Measurements from ENCODE around the gene PRDM1.

PRDM1 gene

GRCh38 chr6:106053484-106054205, 32.5 kb upstream of the PRDM1 start:
- H3K4me3 ChIP-seq (ENCODE audit: low read depth, low read length) = no peak overlapping the region
- no peaks in the 10 kb centered on the region for H3K9me3 ChIP-seq (ENCODE audit: control insufficient read depth, insufficient read depth, low read depth, low read length)
- peaks cover 30% of the 10 kb centered on the region for H3K4me1 ChIP-seq (ENCODE audit: control insufficient read depth, insufficient read depth, low read length)
- no peak overlapping the region for H3K27ac ChIP-seq (ENCODE audit: low read depth, low read length)
- no peak overlapping the region for H3K9ac ChIP-seq (ENCODE audit: low read length)
- H3K36me3 ChIP-seq (ENCODE audit: control insufficient read depth, insufficient read depth, low read length) = no peaks in the 10 kb centered on the region
- no peaks in the 10 kb centered on the region; the same call in 1 of the 2 replicates for H3K27me3 ChIP-seq (ENCODE audit: control insufficient read depth, insufficient read depth, low read length)

GRCh38 chr6:106055489-106055888, 30.6 kb upstream of the PRDM1 start:
- Histone ChIP-seq H3K27ac (ENCODE audit: low read depth, low read length) (no peak overlapping the region), H3K4me3 (ENCODE audit: low read depth, low read length) (no peak overlapping the region), H3K4me1 (ENCODE audit: control insufficient read depth, insufficient read depth, low read length) (peaks cover 28% of the 10 kb centered on the region), H3K27me3 (ENCODE audit: control insufficient read depth, insufficient read depth, low read length) (no peaks in the 10 kb centered on the region), H3K9me3 (ENCODE audit: control insufficient read depth, insufficient read depth, low read depth, low read length) (no peaks in the 10 kb centered on the region), H3K36me3 (ENCODE audit: control insufficient read depth, insufficient read depth, low read length) (no peaks in the 10 kb centered on the region), H3K9ac (ENCODE audit: low read length) (no peak overlapping the region)

- H3K4me1 ChIP-seq (ENCODE audit: control insufficient read depth, insufficient read depth, low read length) = peaks cover 21% of the 10 kb centered on the region
- H3K27me3 ChIP-seq (ENCODE audit: control insufficient read depth, insufficient read depth, low read length) = 0 out of 2 replicates have a peak, but pooled peaks cover 3% of the 10 kb centered on the region
- no peak overlapping the region for H3K27ac ChIP-seq (ENCODE audit: low read depth, low read length)
- H3K9ac ChIP-seq (ENCODE audit: low read length) = no peak overlapping the region
- H3K36me3 ChIP-seq (ENCODE audit: control insufficient read depth, insufficient read depth, low read length) = no peaks in the 10 kb centered on the region
- no peaks in the 10 kb centered on the region for H3K9me3 ChIP-seq (ENCODE audit: control insufficient read depth, insufficient read depth, low read depth, low read length)
- H3K4me3 ChIP-seq (ENCODE audit: low read depth, low read length) = no peak overlapping the region
Observed at GRCh38 chr6:106056060-106056745, 29.9 kb upstream of the PRDM1 start.

GRCh38 chr6:106056746-106057390, 29.3 kb upstream of the PRDM1 start:
- Histone ChIP-seq H3K27me3 (ENCODE audit: control insufficient read depth, insufficient read depth, low read length) (0 out of 2 replicates have a peak, but pooled peaks cover 3% of the 10 kb centered on the region), H3K9ac (ENCODE audit: low read length) (no peak overlapping the region), H3K9me3 (ENCODE audit: control insufficient read depth, insufficient read depth, low read depth, low read length) (no peaks in the 10 kb centered on the region), H3K27ac (ENCODE audit: low read depth, low read length) (no peak overlapping the region), H3K36me3 (ENCODE audit: control insufficient read depth, insufficient read depth, low read length) (no peaks in the 10 kb centered on the region), H3K4me1 (ENCODE audit: control insufficient read depth, insufficient read depth, low read length) (peaks cover 14% of the 10 kb centered on the region), H3K4me3 (ENCODE audit: low read depth, low read length) (no peak overlapping the region)

DNA sequence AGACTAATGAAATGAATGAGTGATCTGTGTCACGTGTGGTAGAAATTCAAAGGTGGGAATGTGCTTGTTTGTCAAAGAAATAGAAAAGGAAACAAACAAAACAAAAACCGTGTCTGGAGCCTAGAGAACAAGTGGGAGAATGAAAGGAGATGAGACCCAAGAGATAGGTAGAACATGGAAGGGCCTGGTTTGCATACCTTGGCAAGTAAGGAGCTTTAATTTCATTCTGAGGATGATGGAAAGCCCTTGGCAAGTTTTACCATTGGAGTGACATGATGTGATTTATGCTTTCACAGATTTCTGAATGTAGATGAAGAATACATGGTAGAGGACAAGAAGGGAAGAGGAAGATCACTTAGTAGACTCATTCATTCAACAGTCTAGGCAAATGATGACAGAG, 26.8 kb upstream of the PRDM1 start:
- Histone ChIP-seq H3K9me3 (ENCODE audit: control insufficient read depth, insufficient read depth, low read depth, low read length) (no peaks in the 10 kb centered on the region), H3K4me3 (ENCODE audit: low read depth, low read length) (no peak overlapping the region), H3K27ac (ENCODE audit: low read depth, low read length) (no peak overlapping the region), H3K27me3 (ENCODE audit: control insufficient read depth, insufficient read depth, low read length) (0 out of 2 replicates have a peak, but pooled peaks cover 3% of the 10 kb centered on the region), H3K4me1 (ENCODE audit: control insufficient read depth, insufficient read depth, low read length) (peaks cover 18% of the 10 kb centered on the region), H3K9ac (ENCODE audit: low read length) (no peak overlapping the region), H3K36me3 (ENCODE audit: control insufficient read depth, insufficient read depth, low read length) (no peaks in the 10 kb centered on the region)

GRCh38 chr6:106060167-106060566, 26.0 kb upstream of the PRDM1 start:
- H3K36me3 ChIP-seq (ENCODE audit: control insufficient read depth, insufficient read depth, low read length) = no peaks in the 10 kb centered on the region
- no peaks in the 10 kb centered on the region for H3K9me3 ChIP-seq (ENCODE audit: control insufficient read depth, insufficient read depth, low read depth, low read length)
- H3K27ac ChIP-seq (ENCODE audit: low read depth, low read length) = no peak overlapping the region
- no peak overlapping the region for H3K9ac ChIP-seq (ENCODE audit: low read length)
- peaks cover 20% of the 10 kb centered on the region for H3K4me1 ChIP-seq (ENCODE audit: control insufficient read depth, insufficient read depth, low read length)
- 0 out of 2 replicates have a peak, but pooled peaks cover 3% of the 10 kb centered on the region for H3K27me3 ChIP-seq (ENCODE audit: control insufficient read depth, insufficient read depth, low read length)
- H3K4me3 ChIP-seq (ENCODE audit: low read depth, low read length) = no peak overlapping the region

DNA sequence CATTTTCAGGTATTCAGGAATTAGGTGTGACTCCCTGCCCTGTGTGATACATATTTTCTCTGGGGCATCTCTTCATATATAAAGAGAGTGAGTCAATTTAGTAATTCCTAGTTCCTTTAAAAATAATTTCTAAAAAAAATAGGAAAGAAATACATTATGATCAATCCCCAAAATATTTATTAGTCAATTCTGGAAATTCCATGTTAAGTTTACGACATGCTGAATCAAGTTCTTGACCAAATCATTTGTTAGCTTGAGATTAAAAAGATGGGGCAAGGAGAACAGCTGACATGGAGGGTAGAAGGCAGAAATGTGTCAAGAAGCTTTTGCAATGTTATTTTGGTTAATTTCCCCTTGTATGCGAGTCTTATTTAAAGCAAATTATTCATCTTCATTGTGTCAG, 22.7 kb upstream of the PRDM1 start:
- Histone ChIP-seq H3K4me1 (ENCODE audit: control insufficient read depth, insufficient read depth, low read length) (peaks cover 8% of the 10 kb centered on the region; the same call in 1 of the 2 replicates), H3K4me3 (ENCODE audit: low read depth, low read length) (no peak overlapping the region), H3K9ac (ENCODE audit: low read length) (no peak overlapping the region), H3K27ac (ENCODE audit: low read depth, low read length) (no peak overlapping the region), H3K9me3 (ENCODE audit: control insufficient read depth, insufficient read depth, low read depth, low read length) (no peaks in the 10 kb centered on the region), H3K27me3 (ENCODE audit: control insufficient read depth, insufficient read depth, low read length) (peaks cover 3% of the 10 kb centered on the region; the same call in 1 of the 2 replicates), H3K36me3 (ENCODE audit: control insufficient read depth, insufficient read depth, low read length) (no peaks in the 10 kb centered on the region)

DNA sequence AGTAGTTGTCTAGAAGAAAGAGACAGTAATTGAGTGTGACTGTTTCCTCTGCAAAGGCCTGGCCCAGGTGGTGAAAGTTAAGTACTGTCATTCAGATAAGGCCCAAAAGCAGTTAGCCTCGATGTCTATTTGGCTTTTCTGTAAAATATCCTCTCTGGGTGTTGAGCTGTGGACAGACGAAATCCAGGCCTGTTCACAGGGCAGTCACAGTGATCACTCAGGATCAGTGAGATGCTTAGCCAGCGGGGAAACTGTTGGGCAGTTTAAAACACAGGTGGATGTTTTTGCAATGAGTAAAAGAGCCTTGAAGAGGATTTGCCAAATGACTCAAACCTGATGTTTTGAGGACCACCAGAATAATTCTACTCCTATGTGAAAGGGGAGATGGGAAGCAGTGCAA, 22.0 kb upstream of the PRDM1 start:
- H3K9me3 ChIP-seq (ENCODE audit: control insufficient read depth, insufficient read depth, low read depth, low read length) = no peaks in the 10 kb centered on the region
- H3K9ac ChIP-seq (ENCODE audit: low read length) = no peak overlapping the region
- no peak overlapping the region for H3K4me3 ChIP-seq (ENCODE audit: low read depth, low read length)
- no peak overlapping the region for H3K27ac ChIP-seq (ENCODE audit: low read depth, low read length)
- H3K36me3 ChIP-seq (ENCODE audit: control insufficient read depth, insufficient read depth, low read length) = no peaks in the 10 kb centered on the region
- H3K4me1 ChIP-seq (ENCODE audit: control insufficient read depth, insufficient read depth, low read length) = peaks cover 8% of the 10 kb centered on the region; the same call in 1 of the 2 replicates
- H3K27me3 ChIP-seq (ENCODE audit: control insufficient read depth, insufficient read depth, low read length) = peaks cover 3% of the 10 kb centered on the region; the same call in 1 of the 2 replicates

DNA sequence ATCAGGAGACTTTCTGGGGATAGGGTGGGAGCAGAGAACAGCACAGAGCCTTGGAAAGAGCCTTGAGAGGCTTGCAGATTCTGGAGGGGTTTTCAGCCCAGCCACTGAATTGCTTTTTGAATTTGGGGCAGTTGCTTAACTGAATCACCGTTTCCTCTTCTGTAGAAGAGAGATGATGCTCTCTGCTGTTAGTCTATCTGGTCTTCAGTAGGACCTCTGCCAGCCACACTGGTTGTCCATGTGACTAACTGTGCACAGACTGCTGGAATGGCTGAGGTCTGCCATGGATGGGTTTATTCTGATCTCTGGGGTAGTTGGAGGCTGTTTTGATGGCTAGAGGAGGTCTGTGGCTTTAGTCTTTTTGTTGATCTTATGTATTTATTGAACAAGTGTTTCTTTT, 21.4 kb upstream of the PRDM1 start:
- H3K9me3 ChIP-seq (ENCODE audit: control insufficient read depth, insufficient read depth, low read depth, low read length) = no peaks in the 10 kb centered on the region

DNA sequence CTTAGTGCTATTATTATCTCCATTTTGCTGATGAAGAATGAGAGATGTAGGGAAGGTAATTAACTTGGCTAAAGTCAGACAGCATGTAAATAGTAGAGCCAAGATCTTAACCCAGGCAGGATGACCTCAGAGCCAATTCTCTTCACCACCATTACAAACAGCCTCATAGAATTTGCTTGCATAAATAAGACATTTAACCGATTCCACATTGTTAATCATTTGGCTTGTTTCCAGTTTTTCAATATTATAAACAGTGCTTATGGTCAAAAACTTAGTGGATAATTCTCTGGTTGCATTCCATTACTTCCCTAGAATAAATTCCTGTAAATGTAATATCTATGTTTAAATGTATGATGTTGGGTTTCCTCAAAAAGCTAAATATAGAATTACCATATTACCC, 19.1 kb upstream of the PRDM1 start:
- H3K4me1 ChIP-seq (ENCODE audit: control insufficient read depth, insufficient read depth, low read length) = peaks cover 8% of the 10 kb centered on the region; the same call in 1 of the 2 replicates
- no peaks in the 10 kb centered on the region for H3K9me3 ChIP-seq (ENCODE audit: control insufficient read depth, insufficient read depth, low read depth, low read length)
- H3K4me3 ChIP-seq (ENCODE audit: low read depth, low read length) = no peak overlapping the region
- H3K36me3 ChIP-seq (ENCODE audit: control insufficient read depth, insufficient read depth, low read length) = no peaks in the 10 kb centered on the region
- H3K27ac ChIP-seq (ENCODE audit: low read depth, low read length) = no peak overlapping the region
- H3K9ac ChIP-seq (ENCODE audit: low read length) = no peak overlapping the region
- no peaks in the 10 kb centered on the region; the same call in 1 of the 2 replicates for H3K27me3 ChIP-seq (ENCODE audit: control insufficient read depth, insufficient read depth, low read length)

More for the DNA sequence above, 21.4 kb upstream of the PRDM1 start:
- no peak overlapping the region for H3K4me3 ChIP-seq (ENCODE audit: low read depth, low read length)
- no peaks in the 10 kb centered on the region for H3K36me3 ChIP-seq (ENCODE audit: control insufficient read depth, insufficient read depth, low read length)
- peaks cover 8% of the 10 kb centered on the region; the same call in 1 of the 2 replicates for H3K4me1 ChIP-seq (ENCODE audit: control insufficient read depth, insufficient read depth, low read length)
- H3K27ac ChIP-seq (ENCODE audit: low read depth, low read length) = no peak overlapping the region
- peaks cover 3% of the 10 kb centered on the region; the same call in 1 of the 2 replicates for H3K27me3 ChIP-seq (ENCODE audit: control insufficient read depth, insufficient read depth, low read length)
- H3K9ac ChIP-seq (ENCODE audit: low read length) = no peak overlapping the region

DNA sequence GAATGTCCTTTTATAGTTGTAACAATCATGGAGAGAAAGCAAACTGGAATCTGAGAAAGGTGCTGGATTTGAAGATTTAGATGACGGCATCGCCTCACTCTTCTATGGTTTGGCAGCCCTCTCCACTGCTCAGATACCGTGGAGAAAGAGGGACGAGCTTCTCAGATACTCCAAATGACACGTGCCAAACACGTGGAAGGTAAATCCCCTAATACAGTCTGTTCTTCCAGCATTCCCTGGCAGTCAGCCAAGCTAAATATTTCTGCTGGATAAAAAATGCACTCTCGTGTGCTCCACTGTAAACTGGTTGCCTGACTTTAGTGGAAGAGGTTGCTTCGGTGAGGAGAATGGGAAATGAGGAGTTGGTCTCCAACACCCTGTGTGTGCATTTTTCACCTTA, 16.7 kb upstream of the PRDM1 start:
- H3K27ac ChIP-seq (ENCODE audit: low read depth, low read length) = no peak overlapping the region
- no peak overlapping the region for H3K4me3 ChIP-seq (ENCODE audit: low read depth, low read length)
- H3K9me3 ChIP-seq (ENCODE audit: control insufficient read depth, insufficient read depth, low read depth, low read length) = no peaks in the 10 kb centered on the region
- peaks cover under 1% of the 10 kb centered on the region; the same call in 1 of the 2 replicates for H3K4me1 ChIP-seq (ENCODE audit: control insufficient read depth, insufficient read depth, low read length)
- no peaks in the 10 kb centered on the region for H3K36me3 ChIP-seq (ENCODE audit: control insufficient read depth, insufficient read depth, low read length)
- H3K9ac ChIP-seq (ENCODE audit: low read length) = no peak overlapping the region
- H3K27me3 ChIP-seq (ENCODE audit: control insufficient read depth, insufficient read depth, low read length) = no peaks in the 10 kb centered on the region; the same call in 1 of the 2 replicates

All from HUES6 (cell line).